Dedifferentiated amniotic fluid mesenchymal stem cell (primary cell): Measurements from ENCODE around the gene VMO1.
A peak's percentile ranks its signal among the peaks of the same experiment; 100 is the strongest.

ENCODE experiments used
- DNase-seq: peaks from one replicate; pipeline ENCODE4 v3.0.0-alpha.2; 2016; ENCODE audit errors: extremely low spot score

VMO1 gene

DNA sequence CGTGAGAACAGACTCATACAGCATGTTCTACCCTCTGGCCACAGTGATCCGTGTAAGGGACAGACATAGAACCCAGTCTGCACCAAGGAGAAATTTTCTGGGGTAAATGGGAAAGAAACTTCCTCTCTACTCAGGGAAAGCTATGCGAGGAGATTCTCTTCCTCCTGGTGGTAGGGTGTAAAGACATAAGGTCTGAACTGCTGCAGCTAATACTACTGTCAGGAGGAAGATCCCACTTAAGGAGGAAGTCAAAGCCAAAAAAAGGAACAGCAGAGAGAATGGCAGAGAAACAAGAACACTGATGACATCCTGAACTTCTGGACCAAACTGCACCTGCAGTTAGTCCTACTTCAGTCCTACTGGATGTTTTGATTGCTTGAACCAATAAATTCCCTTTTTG is 21.6 kb downstream of the VMO1 start:
- DNase-seq: no peak

DNA sequence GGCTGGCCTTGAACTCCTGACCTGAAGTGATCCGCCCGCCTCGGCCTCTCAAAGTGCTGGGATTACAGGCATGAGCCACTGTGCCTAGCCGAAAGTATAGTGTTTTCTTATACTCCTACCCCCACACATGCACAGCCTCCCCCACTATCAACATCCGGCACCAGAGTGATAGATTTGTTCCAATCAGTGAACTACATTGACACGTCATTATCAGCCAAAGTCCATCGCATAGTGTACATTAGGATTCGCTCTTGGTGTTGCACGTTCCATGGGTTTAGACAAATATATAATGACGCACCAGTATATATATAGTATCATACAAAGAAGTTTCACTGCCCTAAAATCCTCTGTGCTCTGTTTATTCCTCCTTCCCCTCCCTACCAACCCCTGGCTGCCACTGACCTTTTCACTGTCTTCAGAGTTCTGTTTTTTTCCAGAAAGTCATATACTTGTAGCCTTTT is 26.4 kb downstream of the VMO1 start:
- DNase-seq: no peak

GRCh38 chr17:4753392-4753791 is 32.8 kb downstream of the VMO1 start:
- no peak for DNase-seq

DNA sequence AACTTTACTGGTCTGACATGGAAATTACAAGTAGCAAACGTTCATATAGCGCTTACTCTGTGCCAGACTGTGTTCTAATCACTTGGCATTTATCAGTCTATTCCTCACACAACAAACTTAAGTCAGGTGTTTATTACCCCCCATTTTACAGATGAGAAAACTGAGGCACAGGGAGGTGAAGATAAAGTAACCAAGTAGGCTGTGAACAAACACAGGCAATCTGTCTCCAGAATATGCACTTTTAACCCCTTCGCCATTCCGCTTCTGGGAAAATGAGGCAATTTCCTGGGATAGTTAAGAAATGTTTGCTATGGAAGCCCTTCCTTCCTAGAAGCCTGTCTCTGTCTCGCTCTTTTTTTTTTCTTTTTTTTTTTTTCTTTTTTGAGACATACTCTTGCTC is 34.2 kb downstream of the VMO1 start:
- no peak for DNase-seq

DNA sequence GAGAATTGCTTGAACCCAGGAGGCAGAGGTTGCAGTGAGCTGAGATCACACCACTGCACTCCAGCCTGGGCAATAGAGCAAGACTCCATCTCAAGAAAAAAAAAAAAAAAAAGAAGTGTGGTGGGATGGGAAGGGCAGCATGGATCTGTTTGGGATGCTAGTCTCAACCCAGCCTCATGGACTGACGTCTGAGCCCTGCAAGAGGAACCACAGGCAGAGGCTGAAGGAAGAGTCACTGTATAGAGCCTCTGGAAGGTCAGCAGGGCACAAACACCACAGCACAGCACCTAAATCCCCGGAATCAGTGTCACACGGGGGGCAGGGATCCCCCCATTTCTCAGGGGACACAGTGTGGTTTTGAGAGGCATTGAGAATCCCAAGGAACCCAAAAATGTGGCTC is 35.6 kb downstream of the VMO1 start:
- DNase-seq: no peak

- no peak for DNase-seq
Measured at GRCh38 chr17:4748686-4749085, 37.5 kb downstream of the VMO1 start.

- DNase-seq: no peak
Measured at GRCh38 chr17:4747847-4748246, 38.3 kb downstream of the VMO1 start.

GRCh38 chr17:4744999-4745969 is 40.9 kb downstream of the VMO1 start:
- DNase-seq: no peak

DNA sequence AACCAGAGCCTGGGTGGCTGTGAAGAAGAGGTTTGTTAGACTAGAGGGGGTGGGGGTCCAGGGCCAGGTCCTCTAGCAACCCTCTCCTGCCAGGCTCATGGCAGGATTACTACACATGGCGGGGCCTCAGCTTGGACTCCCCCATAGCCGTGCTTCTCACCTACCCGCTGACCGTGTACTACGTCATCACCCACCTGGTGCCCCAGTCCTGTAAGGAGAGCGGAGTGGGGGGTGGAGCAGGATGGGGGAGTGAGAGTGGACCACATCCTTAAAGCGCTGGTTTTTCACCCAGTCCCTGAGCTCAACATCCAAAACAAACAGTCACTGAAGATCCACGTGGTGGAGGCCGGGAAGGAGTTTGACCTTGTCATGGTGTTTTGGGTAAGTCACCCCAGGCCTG is 42.3 kb downstream of the VMO1 start:
- no peak for DNase-seq

- no peak for DNase-seq
Measured at GRCh38 chr17:4743216-4743615, 42.9 kb downstream of the VMO1 start.

DNA sequence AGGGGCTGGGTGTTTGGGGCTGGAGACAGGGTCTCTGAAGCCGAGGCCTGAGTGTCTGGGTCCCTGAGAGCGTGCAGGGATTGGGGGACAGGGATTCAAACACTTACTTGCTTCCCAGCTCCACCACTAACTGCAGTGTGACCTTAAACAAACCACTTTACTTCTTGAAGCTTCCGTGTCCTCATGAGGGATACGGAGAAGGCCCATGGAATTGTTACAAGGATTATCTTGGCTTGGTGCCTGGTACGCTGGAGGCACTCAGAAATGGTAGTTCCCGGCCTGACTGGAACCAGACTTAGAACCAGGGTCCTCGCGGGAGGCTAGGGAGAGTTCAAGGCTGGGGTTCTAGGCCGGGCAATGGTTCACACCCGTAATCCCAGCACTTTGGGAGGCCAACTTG is 43.5 kb downstream of the VMO1 start:
- no peak for DNase-seq

DNA sequence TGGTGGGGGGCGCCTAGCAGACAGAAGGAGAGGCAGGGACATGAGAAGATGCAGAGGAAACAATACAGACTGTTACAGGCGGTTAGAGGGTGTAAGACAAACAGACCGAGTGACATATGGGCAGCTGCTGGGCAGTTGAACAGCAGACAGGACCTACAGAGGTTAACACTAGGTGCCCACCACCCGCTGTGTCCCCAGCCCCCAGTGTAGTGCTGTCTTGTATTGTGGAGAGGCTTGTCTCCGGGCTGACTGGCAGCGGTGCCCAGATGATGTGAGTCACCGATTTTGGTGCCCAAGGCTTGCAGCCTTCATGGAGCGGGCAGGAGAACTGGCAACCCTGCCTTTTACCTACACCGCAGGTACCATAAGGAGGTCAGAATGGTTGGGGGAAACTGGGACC is 44.0 kb downstream of the VMO1 start:
- no peak for DNase-seq

GRCh38 chr17:4741544-4741943 is 44.6 kb downstream of the VMO1 start:
- DNase-seq: no peak

DNA sequence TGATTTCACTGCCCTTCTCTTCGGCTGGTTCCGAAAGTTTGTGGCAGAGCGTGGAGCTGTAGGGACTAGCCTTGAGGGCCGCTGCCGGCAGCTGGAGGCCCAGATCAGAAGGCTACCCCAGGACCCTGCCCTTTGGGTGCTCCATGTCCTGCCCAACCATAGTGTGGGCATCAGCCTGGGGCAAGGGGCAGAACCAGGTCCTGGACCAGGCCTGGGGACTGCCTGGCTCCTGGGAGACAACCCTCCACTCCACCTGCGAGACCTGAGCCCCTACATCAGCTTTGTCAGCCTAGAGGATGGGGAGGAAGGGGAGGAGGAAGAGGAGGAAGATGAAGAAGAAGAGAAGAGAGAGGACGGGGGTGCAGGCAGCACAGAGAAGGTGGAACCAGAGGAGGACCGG is 45.6 kb downstream of the VMO1 start:
- no peak for DNase-seq

GRCh38 chr17:4740025-4740351 is 46.2 kb downstream of the VMO1 start:
- DNase-seq: no peak

GRCh38 chr17:4739122-4740024 is 46.8 kb downstream of the VMO1 start, which contains the start of the genes CXCL16 and ZMYND15:
CXCL16 (minus strand) TSS chr17:4739928; CDS start chr17:4739339, 589 bp downstream.
ZMYND15 (plus strand) TSS chr17:4739833; CDS start chr17:4740549, 716 bp downstream.
- peak; percentile 29 for DNase-seq

GRCh38 chr17:4738136-4739121 is 47.7 kb downstream of the VMO1 start:
- no peak for DNase-seq

DNA sequence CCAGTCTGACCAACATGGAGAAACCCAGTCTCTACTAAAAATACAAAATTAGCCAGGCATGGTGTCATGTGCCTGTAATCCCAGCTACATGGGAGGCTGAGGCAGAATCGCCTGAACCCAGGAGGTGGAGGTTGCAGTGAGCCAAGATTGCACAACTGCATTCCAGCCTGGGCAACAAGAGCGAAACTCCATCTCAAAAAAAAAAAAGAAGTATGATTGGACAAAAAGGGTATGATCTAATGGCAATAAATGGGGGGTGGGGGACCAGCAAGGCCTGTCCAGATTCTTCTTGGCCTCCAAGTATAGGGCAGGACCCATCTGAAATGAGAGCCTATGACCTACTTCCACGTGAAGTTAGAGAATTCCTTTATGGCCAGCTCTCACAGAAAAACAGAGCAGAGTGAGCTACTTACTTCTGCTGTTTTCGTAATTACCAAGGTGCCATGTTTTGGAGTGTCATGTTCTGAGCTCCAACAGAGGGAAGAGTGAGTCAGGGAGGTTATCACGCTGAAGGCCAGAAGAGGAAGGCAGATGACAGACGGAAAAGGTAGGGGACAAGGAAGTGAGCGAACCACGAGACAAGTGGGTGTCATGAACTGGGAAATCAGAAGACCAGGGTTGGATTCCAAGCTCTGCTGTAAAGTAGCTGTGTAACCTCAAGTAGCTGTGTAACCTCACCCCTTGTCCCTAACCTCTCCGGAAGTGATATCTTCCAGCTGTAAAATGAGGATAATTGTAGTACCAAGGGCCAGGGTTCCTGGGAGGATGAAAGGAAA is 50.1 kb downstream of the VMO1 start:
- no peak for DNase-seq
